Measurements from ENCODE around the gene TBC1D17. TPM values are rescaled to one million over a fixed set of nuclear protein-coding genes. Genes with fewer than 3 reads are reported as not detected.
A peak's percentile ranks its signal among the peaks of the same experiment; 100 is the strongest.

Gene TBC1D17
- polyA plus RNA-seq, 1 donor (not counting 4 experiments of a cell fraction or from before 2014, with no cell fraction given), result 9.4 TPM

GRCh38 chr19:49916839-49917733 is 39.6 kb downstream of the TBC1D17 start:
- Histone ChIP-seq H3K9me3 (ENCODE audit: control insufficient read depth, low read depth, low read length) (no peaks in the 10 kb centered on the region), H3K4me3 (ENCODE audit: control insufficient read depth in 2 of 3, extremely low read depth in 1 of 3, insufficient read depth in 2 of 3, low read depth in 1 of 3, low read length in 3 of 3) (no peak overlapping the region), H4K20me1 (ENCODE audit: control insufficient read depth, extremely low read depth, insufficient read depth, low read length) (peaks cover 9% of the 10 kb centered on the region), H3K9me1 (ENCODE audit: control insufficient read depth, extremely low read depth, insufficient read depth, low read length) (no peaks in the 10 kb centered on the region), H2AFZ (ENCODE audit: control insufficient read depth, low read length) (no peak overlapping the region), H3K27me3 (ENCODE audit: control insufficient read depth, extremely low read depth, insufficient read depth, low read length) (no peaks in the 10 kb centered on the region), H3K9ac (ENCODE audit: control insufficient read depth, extremely low read depth, insufficient read depth, low read length) (no peak overlapping the region), H3K79me2 (ENCODE audit: control insufficient read depth, insufficient read depth, low read length) (peaks cover 62% of the 10 kb centered on the region), H3K4me1 (ENCODE audit: control insufficient read depth, extremely low read depth, insufficient read depth, low read length) (no peaks in the 10 kb centered on the region), H3K27ac (ENCODE audit: control insufficient read depth, insufficient read depth, low read length) (no peak overlapping the region), H3K4me2 (ENCODE audit: control insufficient read depth, extremely low read depth, insufficient read depth, low read depth, low read length) (no peak overlapping the region), H3K36me3 (ENCODE audit: control insufficient read depth in 2 of 2, extremely low read depth in 1 of 2, insufficient read depth in 2 of 2, low read length in 2 of 2) (peaks cover 24 to 42% of the 10 kb centered on the region in 2 experiments)
- no peak for DNase-seq (ENCODE audit: low read depth, low spot score)
- TF ChIP-seq CTCF (optimal IDR thresholded peaks at IDR 0.05 in 1 of 3, IDR thresholded peaks at IDR 0.05 in 1 of 3, conservative IDR thresholded peaks at IDR 0.05 in 1 of 3; ENCODE audit: extremely low read depth in 1 of 3, insufficient read depth in 2 of 3, low read length in 3 of 3), result peak in 2 of 3 experiments; percentile 30 to 31
- TF ChIP-seq EZH2 (IDR thresholded peaks at IDR 0.05; ENCODE audit: low read length), result no peak
- dilution Hi-C loops (cut with MboI; ENCODE audit: extremely low pct_ligation_motif_present, low sequenced_read_pairs), result no loop called here
- no peak for FAIRE-seq

DNA sequence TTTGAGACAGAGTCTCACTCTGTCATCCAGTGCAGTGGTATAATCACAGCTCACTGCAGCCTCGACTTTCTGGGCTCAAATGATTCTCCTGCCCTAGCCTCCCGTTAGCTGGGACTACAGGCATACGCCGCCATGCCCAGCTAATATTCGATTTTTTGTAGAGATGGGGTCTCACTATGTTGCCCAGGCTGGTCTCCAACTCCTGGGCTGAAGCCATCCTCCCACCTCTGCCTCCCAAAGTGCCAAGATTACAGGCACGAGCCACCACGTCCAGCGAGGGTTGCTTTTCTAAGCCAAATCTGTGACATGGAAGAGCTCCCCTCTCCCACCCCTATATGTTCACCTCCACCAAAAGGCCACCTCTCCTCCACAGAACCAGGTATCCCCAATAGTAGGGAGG is 40.6 kb downstream of the TBC1D17 start:
- FAIRE-seq (no peak), DNase-seq (ENCODE audit: low read depth, low spot score) (no peak)
- Histone ChIP-seq H3K79me2 (ENCODE audit: control insufficient read depth, insufficient read depth, low read length) (peaks cover 70% of the 10 kb centered on the region), H3K4me3 (ENCODE audit: control insufficient read depth in 2 of 3, extremely low read depth in 1 of 3, insufficient read depth in 2 of 3, low read depth in 1 of 3, low read length in 3 of 3) (no peak overlapping the region), H4K20me1 (ENCODE audit: control insufficient read depth, extremely low read depth, insufficient read depth, low read length) (peaks cover 9% of the 10 kb centered on the region), H3K27ac (ENCODE audit: control insufficient read depth, insufficient read depth, low read length) (no peak overlapping the region), H3K27me3 (ENCODE audit: control insufficient read depth, extremely low read depth, insufficient read depth, low read length) (no peaks in the 10 kb centered on the region), H3K9ac (ENCODE audit: control insufficient read depth, extremely low read depth, insufficient read depth, low read length) (no peak overlapping the region), H3K36me3 (ENCODE audit: control insufficient read depth in 2 of 2, extremely low read depth in 1 of 2, insufficient read depth in 2 of 2, low read length in 2 of 2) (peaks cover 24 to 42% of the 10 kb centered on the region in 2 experiments), H3K9me3 (ENCODE audit: control insufficient read depth, low read depth, low read length) (no peaks in the 10 kb centered on the region), H3K4me2 (ENCODE audit: control insufficient read depth, extremely low read depth, insufficient read depth, low read depth, low read length) (no peak overlapping the region), H3K9me1 (ENCODE audit: control insufficient read depth, extremely low read depth, insufficient read depth, low read length) (no peaks in the 10 kb centered on the region), H2AFZ (ENCODE audit: control insufficient read depth, low read length) (no peak overlapping the region), H3K4me1 (ENCODE audit: control insufficient read depth, extremely low read depth, insufficient read depth, low read length) (no peaks in the 10 kb centered on the region)
- dilution Hi-C loops (cut with MboI; ENCODE audit: extremely low pct_ligation_motif_present, low sequenced_read_pairs), result no loop called here
- TF ChIP-seq CTCF (optimal IDR thresholded peaks at IDR 0.05 in 1 of 3, IDR thresholded peaks at IDR 0.05 in 1 of 3, conservative IDR thresholded peaks at IDR 0.05 in 1 of 3; ENCODE audit: extremely low read depth in 1 of 3, insufficient read depth in 2 of 3, low read length in 3 of 3), result no peak
- TF ChIP-seq EZH2 (IDR thresholded peaks at IDR 0.05; ENCODE audit: low read length), result no peak
